Thoracic aorta (tissue), 2 donors: ENCODE measurements around the gene CHRD. TPM values are rescaled to one million over a fixed set of nuclear protein-coding genes. Genes with fewer than 3 reads are reported as not detected.

Source experiments
- ATAC-seq: fragments of 150-250 bp; one replicate; pipeline ENCODE4 v1.8.0; 2017; ENCODE audit warnings: low read depth; ENCODE audit not compliant: insufficient number of reproducible peaks, low FRiP score
- DNase-seq: peaks from one replicate; pipeline ENCODE4 v3.0.0-alpha.2; 2020; ENCODE audit warnings: low spot score
- H3K27ac ChIP-seq, 2 donors: fragments of 200-600 bp; sonication (generic); 1 replicate in 1 of 2; 2 replicates in 1 of 2; pipeline ENCODE4 v1.5.1; 2016; ENCODE audit warnings: mild to moderate bottlenecking in 2 of 2, moderate library complexity in 2 of 2
- H3K27me3 ChIP-seq: fragments of 200-600 bp; sonication (generic); replicated peaks from 2 replicates; pipeline ENCODE4 v1.6.0; 2016; ENCODE audit warnings: mild to moderate bottlenecking; ENCODE audit not compliant: insufficient read depth
- H3K36me3 ChIP-seq: fragments of 200-600 bp; sonication (generic); one replicate; pipeline ENCODE4 v1.5.1; 2016
- H3K4me1 ChIP-seq, 2 donors: fragments of 200-600 bp; sonication (generic); 1 replicate in 1 of 2; 2 replicates in 1 of 2; pipeline versions ENCODE4 v1.5.1 to v1.6.0; 2016; ENCODE audit warnings: low read depth in 2 of 2, mild to moderate bottlenecking in 1 of 2; ENCODE audit not compliant: control insufficient read depth in 1 of 2
- H3K4me3 ChIP-seq: fragments of 200-600 bp; sonication (generic); 2 replicates; pipeline ENCODE4 v1.5.1; 2016; ENCODE audit warnings: mild to moderate bottlenecking
- H3K9me3 ChIP-seq: fragments of 200-600 bp; sonication (generic); 2 replicates; pipeline ENCODE4 v1.5.1; 2016
- CTCF ChIP-seq: fragments of 200-600 bp; sonication (generic); IDR thresholded peaks from one replicate; pipeline ENCODE4 v1.5.1; 2019; ENCODE audit warnings: antibody characterized with exemption
- total RNA-seq, 2 donors: library from RNA; depleted of rRNA; stranded (reverse); fragments of >200 nt; gene quantifications; one replicate each; pipeline versions ENCODE4 v1.1.0 to v1.2.3, GENCODE V29; 2016

CHRD gene
- total RNA-seq, 2 donors from 2014 or later: 19.5 to 21.7 TPM

GRCh38 chr3:184405075-184406030 lies 25.5 kb downstream of the CHRD start:
- Histone ChIP-seq H3K27ac (no peak overlapping the region), H3K4me1 (no peaks in the 10 kb centered on the region), H3K27me3 (no peaks in the 10 kb centered on the region), H3K4me3 (no peak overlapping the region), H3K36me3 (no peaks in the 10 kb centered on the region), H3K9me3 (no peaks in the 10 kb centered on the region)
- ATAC-seq (no peak), DNase-seq (no peak)
- TF ChIP-seq CTCF: no peak

GRCh38 chr3:184409331-184409926 lies 29.6 kb downstream of the CHRD start:
- DNase-seq: no peak
- H3K4me3 ChIP-seq: no peak overlapping the region
- no peaks in the 10 kb centered on the region for H3K27me3 ChIP-seq
- H3K36me3 ChIP-seq: no peaks in the 10 kb centered on the region
- no peak overlapping the region for H3K27ac ChIP-seq
- no peaks in the 10 kb centered on the region for H3K4me1 ChIP-seq
- ATAC-seq: no peak
- no peak for TF ChIP-seq CTCF
- no peaks in the 10 kb centered on the region for H3K9me3 ChIP-seq

GRCh38 chr3:184409946-184410500 lies 30.2 kb downstream of the CHRD start:
- Histone ChIP-seq H3K36me3 (no peaks in the 10 kb centered on the region), H3K27ac (no peak overlapping the region), H3K9me3 (no peaks in the 10 kb centered on the region), H3K27me3 (no peaks in the 10 kb centered on the region), H3K4me1 (no peaks in the 10 kb centered on the region), H3K4me3 (no peak overlapping the region)
- no peak for ATAC-seq
- TF ChIP-seq CTCF: no peak
- no peak for DNase-seq

GRCh38 chr3:184414418-184415202 lies 34.8 kb downstream of the CHRD start:
- no peak overlapping the region for H3K27ac ChIP-seq
- H3K4me3 ChIP-seq: no peak overlapping the region
- no peak for TF ChIP-seq CTCF
- no peaks in the 10 kb centered on the region for H3K9me3 ChIP-seq
- ATAC-seq (no peak), DNase-seq (no peak)
- no peaks in the 10 kb centered on the region for H3K36me3 ChIP-seq
- no peaks in the 10 kb centered on the region for H3K4me1 ChIP-seq
- H3K27me3 ChIP-seq: no peaks in the 10 kb centered on the region

GRCh38 chr3:184415203-184415490 lies 35.3 kb downstream of the CHRD start:
- Histone ChIP-seq H3K27me3 (no peaks in the 10 kb centered on the region), H3K36me3 (no peaks in the 10 kb centered on the region), H3K27ac (no peak overlapping the region), H3K4me1 (no peaks in the 10 kb centered on the region), H3K9me3 (no peaks in the 10 kb centered on the region), H3K4me3 (no peak overlapping the region)
- DNase-seq (no peak), ATAC-seq (no peak)
- TF ChIP-seq CTCF: no peak
